IMR-90 (cell line): ENCODE results near the gene RTN4RL2. TPM values are rescaled to one million over a fixed set of nuclear protein-coding genes. Genes with fewer than 3 reads are reported as not detected.

ENCODE experiments used
- ATAC-seq: fragments of 200-7000 bp; cut with Tn5 transposase; 2 replicates; pipeline ENCODE4 v1.9.1; 2020; ENCODE audit warnings: low read depth, mild to moderate bottlenecking, moderate library complexity
- BruUV-seq: library from RNA; stranded (reverse); fragments of 400-500 nt; replicated peaks from 2 replicates; lab custom pipeline; 2021; lab: Mats Ljungman, UMichigan
- CTCF ChIA-PET: fragments of 300-600 bp; formaldehyde crosslinking; extraction: SDS; loops from one replicate; lab custom pipeline; 2021; ENCODE audit warnings: antibody characterized with exemption; lab: Yijun Ruan, JAX
- POLR2A ChIA-PET: fragments of 300-600 bp; sonication (Branson Sonifier 250); formaldehyde crosslinking; loops from one replicate; lab custom pipeline; 2022; ENCODE audit warnings: antibody characterized with exemption; ENCODE audit not compliant: unreplicated experiment; lab: Charles Lee
- DNase-seq: peaks from one replicate; pipeline ENCODE4 v3.0.0; 2013
- H2AFZ ChIP-seq: replicated peaks from 2 replicates; pipeline ENCODE3; 2013; ENCODE audit warnings: low read length, mild to moderate bottlenecking; ENCODE audit not compliant: poor library complexity
- H2AK5ac ChIP-seq: 2 replicates; pipeline ENCODE4 v1.6.1; 2013; ENCODE audit warnings: low read depth, low read length, inconsistent platforms
- H2AK9ac ChIP-seq: replicated peaks from 2 replicates; pipeline ENCODE3; 2013; ENCODE audit warnings: mild to moderate bottlenecking, low read depth, low read length, moderate library complexity; ENCODE audit not compliant: poor library complexity
- H2BK120ac ChIP-seq: 2 replicates; pipeline ENCODE4 v1.6.1; 2013; ENCODE audit warnings: low read depth, low read length, inconsistent platforms
- H2BK15ac ChIP-seq: 3 replicates; pipeline ENCODE4 v1.6.1; 2013; ENCODE audit warnings: low read depth, low read length, inconsistent platforms
- H2BK20ac ChIP-seq: 2 replicates; pipeline ENCODE4 v1.6.1; 2013; ENCODE audit warnings: low read depth, mild to moderate bottlenecking, inconsistent platforms, low read length, moderate library complexity
- H2BK5ac ChIP-seq: 2 replicates; pipeline ENCODE4 v1.6.1; 2013; ENCODE audit warnings: mild to moderate bottlenecking, low read depth, low read length, inconsistent platforms; ENCODE audit not compliant: poor library complexity, severe bottlenecking
- H3K14ac ChIP-seq: replicated peaks from 2 replicates; pipeline ENCODE4 v1.6.1; 2013; ENCODE audit warnings: low read depth, low read length, inconsistent platforms
- H3K18ac ChIP-seq: 2 replicates; pipeline ENCODE4 v1.6.1; 2013; ENCODE audit warnings: low read depth, low read length, control low read depth
- H3K23ac ChIP-seq: 2 replicates; pipeline ENCODE4 v1.6.1; 2013; ENCODE audit warnings: low read depth, low read length, inconsistent platforms
- H3K27ac ChIP-seq: 2 replicates; pipeline ENCODE4 v1.5.1; 2013; ENCODE audit warnings: mild to moderate bottlenecking, control low read depth, low read length; ENCODE audit not compliant: insufficient read depth
- H3K27me3 ChIP-seq: 2 replicates; pipeline ENCODE4 v1.6.1; 2013; ENCODE audit warnings: low read length; ENCODE audit not compliant: control insufficient read depth, insufficient read depth
- H3K36me3 ChIP-seq: 2 replicates; pipeline ENCODE4 v1.6.1; 2013; ENCODE audit warnings: low read length, mixed read lengths; ENCODE audit not compliant: control insufficient read depth, insufficient read depth
- H3K4ac ChIP-seq: 2 replicates; pipeline ENCODE4 v1.6.1; 2013; ENCODE audit warnings: low read depth, low read length, inconsistent platforms
- H3K4me1 ChIP-seq: 2 replicates; pipeline ENCODE4 v1.6.1; 2013; ENCODE audit warnings: low read length, mixed read lengths; ENCODE audit not compliant: control insufficient read depth, insufficient read depth
- H3K4me2 ChIP-seq: 2 replicates; pipeline ENCODE4 v1.6.1; 2013; ENCODE audit warnings: low read depth, mild to moderate bottlenecking, control low read depth, low read length, moderate library complexity
- H3K4me3 ChIP-seq: 2 replicates; pipeline ENCODE4 v1.5.1; 2013; ENCODE audit warnings: low read depth, mild to moderate bottlenecking, control low read depth, low read length, moderate library complexity; ENCODE audit not compliant: insufficient read depth
- H3K56ac ChIP-seq: 2 replicates; pipeline ENCODE4 v1.6.1; 2013; ENCODE audit warnings: low read length, inconsistent platforms; ENCODE audit not compliant: insufficient read depth; ENCODE audit errors: extremely low read depth
- H3K79me1 ChIP-seq, 2 experiments: 2 replicates each; pipeline ENCODE4 v1.6.1; 2013; ENCODE audit warnings: low read length in 2 of 2, inconsistent platforms in 1 of 2, low read depth in 1 of 2
- H3K9ac ChIP-seq: 2 replicates; pipeline ENCODE4 v1.6.1; 2013; ENCODE audit warnings: low read depth, low read length, control low read depth
- H3K9me1 ChIP-seq: 2 replicates; pipeline ENCODE4 v1.6.1; 2013; ENCODE audit warnings: low read length, inconsistent platforms; ENCODE audit not compliant: insufficient read depth
- H3K9me3 ChIP-seq: 2 replicates; pipeline ENCODE4 v1.6.1; 2013; ENCODE audit warnings: low read length; ENCODE audit not compliant: control insufficient read depth, insufficient read depth
- H4K20me1 ChIP-seq: 2 replicates; pipeline ENCODE4 v1.6.1; 2013; ENCODE audit warnings: low read length, inconsistent platforms; ENCODE audit not compliant: insufficient read depth
- H4K5ac ChIP-seq: 2 replicates; pipeline ENCODE4 v1.6.1; 2013; ENCODE audit warnings: mild to moderate bottlenecking, low read depth, low read length, control low read depth
- H4K8ac ChIP-seq, 2 experiments: 2 replicates each; pipeline ENCODE4 v1.6.1; 2013; ENCODE audit warnings: low read depth in 2 of 2, low read length in 2 of 2, control low read depth in 1 of 2, inconsistent platforms in 1 of 2
- H4K91ac ChIP-seq: 2 replicates; pipeline ENCODE4 v1.6.1; 2013; ENCODE audit warnings: low read depth, low read length, inconsistent platforms; ENCODE audit not compliant: insufficient read depth
- CEBPB ChIP-seq: IDR thresholded peaks from 2 replicates; pipeline ENCODE4 v1.6.1; 2012; ENCODE audit warnings: low read depth, low read length, improper control_type of control experiment
- RAD21 ChIP-seq: IDR thresholded peaks from 2 replicates; pipeline ENCODE4 v1.6.1; 2012; ENCODE audit warnings: low read length, improper control_type of control experiment
- WGBS, 2 experiments: methylation state at CpG; one replicate each; pipeline versions ENCODE4 v1.1.5 to v1.1.7; 2013; ENCODE audit warnings: missing lambda C conversion rate in 2 of 2; ENCODE audit not compliant: insufficient read length in 1 of 2; ENCODE audit errors: extremely low coverage in 2 of 2; 5-methylcytosine and 5-hydroxymethylcytosine counted together
- dilution Hi-C: fragments of 300-500 bp; cut with HindIII; formaldehyde crosslinking; loops from one replicate; pipeline ENCODE4 v1.14.3; 2018; ENCODE audit warnings: low sequenced_read_pairs; ENCODE audit not compliant: unreplicated experiment
- in situ Hi-C: fragments of 300-500 bp; cut with MboI; formaldehyde crosslinking; loops from 3 replicates; pipeline ENCODE4 v1.14.3; 2019; ENCODE audit warnings: low sequenced_read_pairs, inconsistent platforms, mixed read lengths
- intact Hi-C: fragments of 100-400 bp; cut with micrococcal nuclease; formaldehyde crosslinking; loops from 2 replicates; pipeline ENCODE4 v1.10.0; 2022
- polyA plus RNA-seq, 3 experiments: library from polyadenylated mRNA; depleted of rRNA; stranded (reverse); fragments of >200 nt; gene quantifications; 2 replicates each; pipeline ENCODE4 v1.2.3, GENCODE V29; 2012; ENCODE audit warnings: low replicate concordance in 1 of 3
- total RNA-seq: library from RNA; depleted of rRNA; stranded (reverse); fragments of >200 nt; gene quantifications from 2 replicates; pipeline ENCODE4 v1.2.3, GENCODE V29; 2012

Gene RTN4RL2
- total and polyA plus RNA-seq, 2 of the 4 experiments (the other 2 are of a cell fraction) = 1.5 TPM; not detected in 1

DNA sequence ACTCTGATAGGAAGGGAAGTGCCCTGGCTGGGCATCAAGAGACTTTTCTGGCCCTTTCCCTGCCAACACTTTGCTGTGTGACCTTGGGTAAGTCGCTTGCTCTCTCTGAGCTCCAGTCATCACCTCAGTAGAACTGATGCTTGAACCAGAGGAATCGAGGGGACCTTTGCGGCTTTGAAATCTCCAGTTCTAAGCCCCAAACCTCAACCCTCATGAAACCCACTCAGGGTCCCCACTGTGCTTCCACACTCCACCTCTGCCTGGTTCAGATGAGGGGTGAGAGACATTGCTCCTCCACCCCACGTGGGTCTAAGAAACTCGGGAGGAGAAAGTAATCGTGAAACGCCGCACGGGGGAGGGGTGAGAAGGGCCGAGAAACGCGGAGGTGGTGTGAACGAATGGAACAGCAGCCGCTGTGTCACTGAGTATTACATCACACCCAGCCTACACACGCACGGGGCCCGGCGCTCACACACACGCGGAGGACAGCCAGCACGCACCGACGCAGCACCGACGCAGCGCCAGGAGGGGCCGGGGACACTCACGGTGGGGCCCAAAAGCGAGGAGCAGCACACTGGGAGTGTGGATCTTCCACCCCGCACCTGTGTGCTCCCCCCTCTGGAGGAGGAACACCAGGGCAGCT lies 4.3 kb downstream of the RTN4RL2 start:
- Histone ChIP-seq H3K27ac (no peak overlapping the region), H3K9me3 (no peaks in the 10 kb centered on the region), H3K79me1 (no peaks in the 10 kb centered on the region), H3K56ac (no peak overlapping the region), H4K91ac (no peak overlapping the region), H3K23ac (no peak overlapping the region), H4K20me1 (no peaks in the 10 kb centered on the region; the same call in 1 of the 2 replicates), H3K4ac (no peak overlapping the region), H2BK120ac (no peak overlapping the region), H4K5ac (no peak overlapping the region), H4K8ac (no peak overlapping the region), H3K27me3 (peaks cover 45% of the 10 kb centered on the region), H3K36me3 (no peaks in the 10 kb centered on the region), H3K9ac (no peak overlapping the region), H3K4me3 (no peak overlapping the region), H3K4me2 (no peak overlapping the region), H2AK5ac (no peak overlapping the region), H2BK20ac (no peak overlapping the region), H3K18ac (no peak overlapping the region), H2AK9ac (peak overlapping the region; percentile 24), H3K4me1 (no peaks in the 10 kb centered on the region; the same call in 1 of the 2 replicates), H2BK5ac (no peak overlapping the region), H2AFZ (peak overlapping the region; percentile 67), H2BK15ac (no peak overlapping the region), H3K14ac (no peak overlapping the region), H3K9me1 (no peaks in the 10 kb centered on the region)
- dilution Hi-C loops = no loop called here
- in situ Hi-C loops = no loop called here
- BruUV-seq = no TSS peak
- no peak for TF ChIP-seq RAD21
- TF ChIP-seq CEBPB = peak; percentile 55
- ChIA-PET CTCF (no interaction called here), POLR2A (no interaction called here)
- ATAC-seq (no peak), DNase-seq (peak; percentile 41)
- intact Hi-C loops = no loop called here
- 72% methylated on average over 13 of the region's 30 CpGs; no CpG with 5 or more reads in 1 of the 2 experiments for WGBS, 2 experiments
